ENCODE data around the gene CDCA3. TPM values are rescaled to one million over a fixed set of nuclear protein-coding genes. Genes with fewer than 3 reads are reported as not detected.

Gene CDCA3
- total and polyA plus RNA-seq, 2 experiments from 2014 or later: 47.4 to 75.6 TPM

DNA sequence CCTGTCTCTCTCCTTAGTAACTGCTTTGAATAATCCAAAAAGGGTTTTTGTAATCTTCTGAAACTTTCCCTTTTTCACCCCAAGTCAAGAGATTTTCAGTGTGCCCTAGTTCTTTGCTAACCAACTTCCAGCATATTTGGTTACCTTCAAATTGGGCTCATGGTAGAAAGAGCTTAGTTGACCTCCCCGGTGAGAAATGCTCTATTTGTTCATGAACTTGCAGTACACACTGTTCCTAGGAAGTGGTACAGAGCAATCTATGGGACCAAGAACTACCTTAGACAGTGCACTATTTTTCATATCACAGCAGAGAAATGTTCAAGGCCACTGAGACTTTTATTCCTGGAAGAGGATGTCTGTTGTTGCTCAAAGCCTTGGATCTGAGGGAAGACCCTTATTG lies 2.5 kb upstream of the CDCA3 start:
- Histone ChIP-seq H3K9me2 (ENCODE audit: insufficient read depth) (no peaks in the 10 kb centered on the region), H3K4me3 (peak overlapping the region; percentile 80; the same call in 1 of the 2 replicates), H3K36me3 (ENCODE audit: insufficient read depth) (peaks cover 29% of the 10 kb centered on the region), H3K27me3 (ENCODE audit: insufficient read depth) (no peaks in the 10 kb centered on the region), H3K4me1 (ENCODE audit: insufficient read depth) (peaks cover 19% of the 10 kb centered on the region), H3F3A (replicated peaks; ENCODE audit: low read depth) (peaks cover 11% of the 10 kb centered on the region; the same call in 1 of the 2 replicates), H3K79me2 (replicated peaks; ENCODE audit: insufficient read depth) (peaks cover 41% of the 10 kb centered on the region), H3K27ac (ENCODE audit: low read depth) (no peak overlapping the region), H3K4me2 (peak overlapping the region; percentile 83), H2AFZ (no peak overlapping the region), H4K20me1 (replicated peaks; ENCODE audit: insufficient read depth) (peaks cover 4% of the 10 kb centered on the region; the same call in 1 of the 2 replicates)
- ATAC-seq (no peak), DNase-seq (ENCODE audit: low spot score) (no peak)
- peaks cover 50% of the 10 kb centered on the region for H3K36me3 Mint-ChIP-seq (ENCODE audit: low read depth)
- peak overlapping the region; percentile 91 for H3K27ac Mint-ChIP-seq
- TF ChIP-seq JUNB (IDR thresholded peaks at IDR 0.05; ENCODE audit: unreplicated experiment): no peak
- TF ChIP-seq ETS1 (IDR thresholded peaks at IDR 0.05): no peak
- no peak for TF ChIP-seq CREB1 (CRISPR knock-in tag; IDR thresholded peaks at IDR 0.05; ENCODE audit: low read depth)
- TF ChIP-seq, protein P1, sequence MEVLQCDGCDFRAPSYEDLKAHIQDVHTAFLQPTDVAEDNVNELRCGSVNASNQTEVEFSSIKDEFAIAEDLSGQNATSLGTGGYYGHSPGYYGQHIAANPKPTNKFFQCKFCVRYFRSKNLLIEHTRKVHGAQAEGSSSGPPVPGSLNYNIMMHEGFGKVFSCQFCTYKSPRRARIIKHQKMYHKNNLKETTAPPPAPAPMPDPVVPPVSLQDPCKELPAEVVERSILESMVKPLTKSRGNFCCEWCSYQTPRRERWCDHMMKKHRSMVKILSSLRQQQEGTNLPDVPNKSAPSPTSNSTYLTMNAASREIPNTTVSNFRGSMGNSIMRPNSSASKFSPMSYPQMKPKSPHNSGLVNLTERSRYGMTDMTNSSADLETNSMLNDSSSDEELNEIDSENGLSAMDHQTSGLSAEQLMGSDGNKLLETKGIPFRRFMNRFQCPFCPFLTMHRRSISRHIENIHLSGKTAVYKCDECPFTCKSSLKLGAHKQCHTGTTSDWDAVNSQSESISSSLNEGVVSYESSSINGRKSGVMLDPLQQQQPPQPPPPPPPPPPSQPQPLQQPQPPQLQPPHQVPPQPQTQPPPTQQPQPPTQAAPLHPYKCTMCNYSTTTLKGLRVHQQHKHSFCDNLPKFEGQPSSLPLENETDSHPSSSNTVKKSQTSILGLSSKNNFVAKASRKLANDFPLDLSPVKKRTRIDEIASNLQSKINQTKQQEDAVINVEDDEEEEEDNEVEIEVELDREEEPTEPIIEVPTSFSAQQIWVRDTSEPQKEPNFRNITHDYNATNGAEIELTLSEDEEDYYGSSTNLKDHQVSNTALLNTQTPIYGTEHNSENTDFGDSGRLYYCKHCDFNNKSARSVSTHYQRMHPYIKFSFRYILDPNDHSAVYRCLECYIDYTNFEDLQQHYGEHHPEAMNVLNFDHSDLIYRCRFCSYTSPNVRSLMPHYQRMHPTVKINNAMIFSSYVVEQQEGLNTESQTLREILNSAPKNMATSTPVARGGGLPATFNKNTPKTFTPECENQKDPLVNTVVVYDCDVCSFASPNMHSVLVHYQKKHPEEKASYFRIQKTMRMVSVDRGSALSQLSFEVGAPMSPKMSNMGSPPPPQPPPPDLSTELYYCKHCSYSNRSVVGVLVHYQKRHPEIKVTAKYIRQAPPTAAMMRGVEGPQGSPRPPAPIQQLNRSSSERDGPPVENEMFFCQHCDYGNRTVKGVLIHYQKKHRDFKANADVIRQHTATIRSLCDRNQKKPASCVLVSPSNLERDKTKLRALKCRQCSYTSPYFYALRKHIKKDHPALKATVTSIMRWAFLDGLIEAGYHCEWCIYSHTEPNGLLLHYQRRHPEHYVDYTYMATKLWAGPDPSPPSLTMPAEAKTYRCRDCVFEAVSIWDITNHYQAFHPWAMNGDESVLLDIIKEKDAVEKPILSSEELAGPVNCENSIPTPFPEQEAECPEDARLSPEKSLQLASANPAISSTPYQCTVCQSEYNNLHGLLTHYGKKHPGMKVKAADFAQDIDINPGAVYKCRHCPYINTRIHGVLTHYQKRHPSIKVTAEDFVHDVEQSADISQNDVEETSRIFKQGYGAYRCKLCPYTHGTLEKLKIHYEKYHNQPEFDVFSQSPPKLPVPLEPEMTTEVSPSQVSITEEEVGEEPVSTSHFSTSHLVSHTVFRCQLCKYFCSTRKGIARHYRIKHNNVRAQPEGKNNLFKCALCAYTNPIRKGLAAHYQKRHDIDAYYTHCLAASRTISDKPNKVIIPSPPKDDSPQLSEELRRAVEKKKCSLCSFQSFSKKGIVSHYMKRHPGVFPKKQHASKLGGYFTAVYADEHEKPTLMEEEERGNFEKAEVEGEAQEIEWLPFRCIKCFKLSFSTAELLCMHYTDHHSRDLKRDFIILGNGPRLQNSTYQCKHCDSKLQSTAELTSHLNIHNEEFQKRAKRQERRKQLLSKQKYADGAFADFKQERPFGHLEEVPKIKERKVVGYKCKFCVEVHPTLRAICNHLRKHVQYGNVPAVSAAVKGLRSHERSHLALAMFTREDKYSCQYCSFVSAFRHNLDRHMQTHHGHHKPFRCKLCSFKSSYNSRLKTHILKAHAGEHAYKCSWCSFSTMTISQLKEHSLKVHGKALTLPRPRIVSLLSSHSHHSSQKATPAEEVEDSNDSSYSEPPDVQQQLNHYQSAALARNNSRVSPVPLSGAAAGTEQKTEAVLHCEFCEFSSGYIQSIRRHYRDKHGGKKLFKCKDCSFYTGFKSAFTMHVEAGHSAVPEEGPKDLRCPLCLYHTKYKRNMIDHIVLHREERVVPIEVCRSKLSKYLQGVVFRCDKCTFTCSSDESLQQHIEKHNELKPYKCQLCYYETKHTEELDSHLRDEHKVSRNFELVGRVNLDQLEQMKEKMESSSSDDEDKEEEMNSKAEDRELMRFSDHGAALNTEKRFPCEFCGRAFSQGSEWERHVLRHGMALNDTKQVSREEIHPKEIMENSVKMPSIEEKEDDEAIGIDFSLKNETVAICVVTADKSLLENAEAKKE (CRISPR knock-in tag; IDR thresholded peaks at IDR 0.05): no peak
- TF ChIP-seq, protein P2, sequence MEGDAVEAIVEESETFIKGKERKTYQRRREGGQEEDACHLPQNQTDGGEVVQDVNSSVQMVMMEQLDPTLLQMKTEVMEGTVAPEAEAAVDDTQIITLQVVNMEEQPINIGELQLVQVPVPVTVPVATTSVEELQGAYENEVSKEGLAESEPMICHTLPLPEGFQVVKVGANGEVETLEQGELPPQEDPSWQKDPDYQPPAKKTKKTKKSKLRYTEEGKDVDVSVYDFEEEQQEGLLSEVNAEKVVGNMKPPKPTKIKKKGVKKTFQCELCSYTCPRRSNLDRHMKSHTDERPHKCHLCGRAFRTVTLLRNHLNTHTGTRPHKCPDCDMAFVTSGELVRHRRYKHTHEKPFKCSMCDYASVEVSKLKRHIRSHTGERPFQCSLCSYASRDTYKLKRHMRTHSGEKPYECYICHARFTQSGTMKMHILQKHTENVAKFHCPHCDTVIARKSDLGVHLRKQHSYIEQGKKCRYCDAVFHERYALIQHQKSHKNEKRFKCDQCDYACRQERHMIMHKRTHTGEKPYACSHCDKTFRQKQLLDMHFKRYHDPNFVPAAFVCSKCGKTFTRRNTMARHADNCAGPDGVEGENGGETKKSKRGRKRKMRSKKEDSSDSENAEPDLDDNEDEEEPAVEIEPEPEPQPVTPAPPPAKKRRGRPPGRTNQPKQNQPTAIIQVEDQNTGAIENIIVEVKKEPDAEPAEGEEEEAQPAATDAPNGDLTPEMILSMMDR (conservative IDR thresholded peaks at IDR 0.05; ENCODE audit: low read depth in 2 of 2): no peak
- TF ChIP-seq, protein P3, sequence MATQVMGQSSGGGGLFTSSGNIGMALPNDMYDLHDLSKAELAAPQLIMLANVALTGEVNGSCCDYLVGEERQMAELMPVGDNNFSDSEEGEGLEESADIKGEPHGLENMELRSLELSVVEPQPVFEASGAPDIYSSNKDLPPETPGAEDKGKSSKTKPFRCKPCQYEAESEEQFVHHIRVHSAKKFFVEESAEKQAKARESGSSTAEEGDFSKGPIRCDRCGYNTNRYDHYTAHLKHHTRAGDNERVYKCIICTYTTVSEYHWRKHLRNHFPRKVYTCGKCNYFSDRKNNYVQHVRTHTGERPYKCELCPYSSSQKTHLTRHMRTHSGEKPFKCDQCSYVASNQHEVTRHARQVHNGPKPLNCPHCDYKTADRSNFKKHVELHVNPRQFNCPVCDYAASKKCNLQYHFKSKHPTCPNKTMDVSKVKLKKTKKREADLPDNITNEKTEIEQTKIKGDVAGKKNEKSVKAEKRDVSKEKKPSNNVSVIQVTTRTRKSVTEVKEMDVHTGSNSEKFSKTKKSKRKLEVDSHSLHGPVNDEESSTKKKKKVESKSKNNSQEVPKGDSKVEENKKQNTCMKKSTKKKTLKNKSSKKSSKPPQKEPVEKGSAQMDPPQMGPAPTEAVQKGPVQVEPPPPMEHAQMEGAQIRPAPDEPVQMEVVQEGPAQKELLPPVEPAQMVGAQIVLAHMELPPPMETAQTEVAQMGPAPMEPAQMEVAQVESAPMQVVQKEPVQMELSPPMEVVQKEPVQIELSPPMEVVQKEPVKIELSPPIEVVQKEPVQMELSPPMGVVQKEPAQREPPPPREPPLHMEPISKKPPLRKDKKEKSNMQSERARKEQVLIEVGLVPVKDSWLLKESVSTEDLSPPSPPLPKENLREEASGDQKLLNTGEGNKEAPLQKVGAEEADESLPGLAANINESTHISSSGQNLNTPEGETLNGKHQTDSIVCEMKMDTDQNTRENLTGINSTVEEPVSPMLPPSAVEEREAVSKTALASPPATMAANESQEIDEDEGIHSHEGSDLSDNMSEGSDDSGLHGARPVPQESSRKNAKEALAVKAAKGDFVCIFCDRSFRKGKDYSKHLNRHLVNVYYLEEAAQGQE (IDR thresholded peaks at IDR 0.05; ENCODE audit: unreplicated experiment): no peak
- TF ChIP-seq EZH2 (IDR thresholded peaks at IDR 0.05; ENCODE audit: low read depth, unreplicated experiment): no peak
- no peak for TF ChIP-seq EZH2phosphoT487 (IDR thresholded peaks at IDR 0.05; ENCODE audit: unreplicated experiment)
- no peak for TF ChIP-seq NANOG (IDR thresholded peaks at IDR 0.05; ENCODE audit: borderline replicate concordance)
- TF ChIP-seq STAT1 (IDR thresholded peaks at IDR 0.05; ENCODE audit: unreplicated experiment): no peak
- TF ChIP-seq ZNF331 (CRISPR knock-in tag; IDR thresholded peaks at IDR 0.05; ENCODE audit: low read depth): no peak
- TF ChIP-seq ZNF114 (CRISPR knock-in tag; IDR thresholded peaks at IDR 0.05): no peak
- no peak for TF ChIP-seq POLR2AphosphoS5 (IDR thresholded peaks at IDR 0.05; ENCODE audit: low read depth)
- H3K27me3 Mint-ChIP-seq (ENCODE audit: insufficient read depth, low read depth, poor library complexity): peaks cover 25% of the 10 kb centered on the region
- peak overlapping the region; percentile 95 for H3K4me3 Mint-ChIP-seq
- no peaks in the 10 kb centered on the region for H3K9me3 Mint-ChIP-seq
- peaks cover 15% of the 10 kb centered on the region for H3K4me1 Mint-ChIP-seq

Measured in GM23338 (cell line).